A549 (cell line): ENCODE data around the gene CPT1B. TPM values are rescaled to one million over a fixed set of nuclear protein-coding genes. Genes with fewer than 3 reads are reported as not detected.

Experiments
- ATAC-seq, 2 experiments: fragments of 200-7000 bp in 1 of 2; fragments of >200 bp in 1 of 2; cut with Nextera tagmentation in 1 of 2; cut with Tn5 transposase in 1 of 2; 3 replicates each; pipeline versions ENCODE4 v1.8.0 to v1.9.1; 2018 to 2020; ENCODE audit warnings: mild to moderate bottlenecking in 1 of 2, moderate library complexity in 1 of 2
- CTCF ChIA-PET: fragments of 300-600 bp; sonication (Branson Sonifier 250); formaldehyde crosslinking; extraction: SDS; loops from one replicate; lab custom pipeline; 2021; ENCODE audit warnings: antibody characterized with exemption, inconsistent platforms; lab: Yijun Ruan, JAX
- POLR2A ChIA-PET: fragments of 350-600 bp; formaldehyde crosslinking; extraction: SDS; loops from one replicate; lab custom pipeline; 2021; ENCODE audit warnings: antibody characterized with exemption, inconsistent platforms; lab: Yijun Ruan, JAX
- DNase-seq, 2 experiments: peaks; one replicate each; pipeline versions ENCODE4 v3.0.0 to v3.0.0-alpha.2; 2011 to 2016; ENCODE audit warnings: low read depth in 1 of 2, low spot score in 1 of 2
- FAIRE-seq: peaks from 2 replicates; lab custom pipeline; 2011; peaks lifted over from hg19 to GRCh38; lab: Jason Lieb, UNC
- H3K27ac ChIP-seq, 2 experiments: fragments of >200 bp; sonication (Bioruptor Twin); formaldehyde crosslinking; 3 replicates each; pipeline ENCODE4 v1.5.1; 2016 to 2017
- H3K4me1 ChIP-seq: fragments of >200 bp; sonication (Bioruptor Twin); formaldehyde crosslinking; 3 replicates; pipeline ENCODE4 v1.6.1; 2016
- H3K4me2 ChIP-seq: fragments of >200 bp; sonication (Bioruptor Twin); formaldehyde crosslinking; 3 replicates; pipeline ENCODE4 v1.6.1; 2016
- H3K4me3 ChIP-seq: fragments of >200 bp; sonication (Bioruptor Twin); formaldehyde crosslinking; 3 replicates; pipeline ENCODE4 v1.5.1; 2016
- H3K9me3 ChIP-seq: fragments of >200 bp; sonication (Bioruptor Twin); formaldehyde crosslinking; 3 replicates; pipeline ENCODE4 v1.6.1; 2016
- BCL3 ChIP-seq: fragments of >200 bp; sonication (Bioruptor Twin); formaldehyde crosslinking; IDR thresholded peaks from 3 replicates; pipeline ENCODE4 v1.6.1; 2016
- CHD2 ChIP-seq: fragments of 150-350 bp; IDR thresholded peaks from 2 replicates; pipeline ENCODE4 v1.6.1; 2014; ENCODE audit warnings: low read length; ENCODE audit not compliant: partially characterized antibody
- EHF ChIP-seq: fragments of 250-450 bp; sonication (Bioruptor Pico); IDR thresholded peaks from 2 replicates; pipeline ENCODE4 v1.5.0; 2020; ENCODE audit warnings: mild to moderate bottlenecking
- FOSB ChIP-seq: fragments of 250-450 bp; sonication (Bioruptor Pico); IDR thresholded peaks from 2 replicates; pipeline ENCODE4 v1.5.0; 2020; ENCODE audit warnings: mild to moderate bottlenecking, moderate library complexity
- FOSL2 ChIP-seq, 2 experiments: fragments of 450-650 bp in 1 of 2; fragments of >200 bp in 1 of 2; sonication (Bioruptor Twin) in 1 of 2; formaldehyde crosslinking; IDR thresholded peaks; 2 replicates each; pipeline versions ENCODE4 v1.5.0 to v1.6.1; 2016 to 2020; ENCODE audit warnings: mild to moderate bottlenecking in 1 of 2, moderate library complexity in 1 of 2
- FOXS1 ChIP-seq: fragments of 250-450 bp; sonication (Bioruptor Pico); IDR thresholded peaks from 2 replicates; pipeline ENCODE4 v1.5.0; 2020; ENCODE audit warnings: mild to moderate bottlenecking, moderate library complexity
- GATA3 ChIP-seq: IDR thresholded peaks from 2 replicates; pipeline ENCODE4 v1.6.1; 2012; ENCODE audit warnings: borderline replicate concordance
- HDAC2 ChIP-seq: fragments of 200-600 bp; sonication (generic); IDR thresholded peaks from 2 replicates; pipeline ENCODE4 v1.6.1; 2016
- HOXB13 ChIP-seq: fragments of 250-450 bp; sonication (Bioruptor Pico); IDR thresholded peaks from 2 replicates; pipeline ENCODE4 v1.5.0; 2020; ENCODE audit warnings: low read depth, mild to moderate bottlenecking, moderate library complexity
- JUN ChIP-seq, 2 experiments: fragments of >200 bp; sonication (Bioruptor Twin); formaldehyde crosslinking; IDR thresholded peaks; 2 replicates in 1 of 2; 3 replicates in 1 of 2; pipeline ENCODE4 v1.6.1; 2016 to 2017
- MAZ ChIP-seq: fragments of 150-350 bp; IDR thresholded peaks from 2 replicates; pipeline ENCODE4 v1.6.1; 2014; ENCODE audit warnings: antibody characterized with exemption, low read depth, low read length, borderline replicate concordance
- NFE2L2 ChIP-seq: fragments of 150-350 bp; conservative IDR thresholded peaks from 2 replicates; pipeline ENCODE4 v1.6.1; 2014; ENCODE audit warnings: low read length
- POLR2A ChIP-seq: IDR thresholded peaks from 2 replicates; pipeline ENCODE4 v1.6.1; 2012; ENCODE audit warnings: mild to moderate bottlenecking, low read length
- RAD21 ChIP-seq, 2 experiments: fragments of >200 bp in 1 of 2; sonication (Bioruptor Twin) in 1 of 2; formaldehyde crosslinking in 1 of 2; IDR thresholded peaks in 1 of 2; conservative IDR thresholded peaks in 1 of 2; 2 replicates in 1 of 2; 3 replicates in 1 of 2; pipeline ENCODE4 v1.6.1; 2012 to 2018; ENCODE audit warnings: inconsistent platforms in 1 of 2
- RNF2 ChIP-seq: fragments of 200-600 bp; sonication (generic); IDR thresholded peaks from 2 replicates; pipeline ENCODE4 v1.6.1; 2016; ENCODE audit warnings: low read depth, mild to moderate bottlenecking, antibody characterized with exemption, moderate library complexity, borderline replicate concordance
- ZFP36 ChIP-seq: fragments of 450-650 bp; IDR thresholded peaks from 2 replicates; pipeline ENCODE4 v1.6.1; 2014; ENCODE audit warnings: borderline replicate concordance; ENCODE audit not compliant: partially characterized antibody
- WGBS: methylation state at CpG from one replicate; pipeline ENCODE4 v1.1.6; 2017; ENCODE audit errors: missing lambda C conversion rate; 5-methylcytosine and 5-hydroxymethylcytosine counted together
- polyA plus RNA-seq, 4 experiments: library from polyadenylated mRNA; depleted of rRNA in 3 of 4; stranded (reverse); fragments of >200 nt; fragmentation: RNase III in 1 of 4; extraction: RNeasy Plus Mini Kit Qiagen cat#74134 plus additional on column Dnase treatment in 1 of 4; gene quantifications; 2 replicates in 3 of 4; 3 replicates in 1 of 4; pipeline ENCODE4 v1.2.3, GENCODE V29; 2011 to 2017
- TF ChIP-seq, protein P1 (sequence below): fragments of >200 bp; sonication (Bioruptor Twin); formaldehyde crosslinking; IDR thresholded peaks from 2 replicates; pipeline ENCODE4 v1.6.1; 2016
- TF ChIP-seq, protein P2 (sequence below): fragments of 450-650 bp; IDR thresholded peaks from 2 replicates; pipeline ENCODE4 v1.6.1; 2014; ENCODE audit warnings: antibody characterized with exemption

Gene CPT1B
- polyA plus RNA-seq, 2 of the 4 experiments (the other 2 are of a cell fraction): 12.1 to 26.5 TPM

DNA sequence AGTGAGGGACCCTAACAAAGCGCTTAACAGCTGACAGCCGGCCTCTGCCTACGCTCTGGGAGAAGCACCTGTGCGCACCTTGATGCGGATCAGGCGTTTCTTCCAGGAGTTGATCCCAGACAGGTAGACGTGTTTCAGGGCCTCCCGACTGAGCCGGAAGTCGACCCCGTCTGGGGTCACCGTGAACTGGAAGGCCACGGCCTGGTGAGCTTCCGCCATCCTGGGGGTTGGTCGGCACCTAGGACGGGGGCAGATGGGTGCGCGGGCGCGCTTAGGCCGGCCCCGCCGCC lies 585 bp downstream of the CPT1B start:
- no peak for ATAC-seq
- TF ChIP-seq MAZ (no peak), FOXS1 (CRISPR knock-in tag) (no peak), CHD2 (no peak), POLR2A (no peak), FOSB (no peak), ZFP36 (no peak)
- TF ChIP-seq, protein P1, sequence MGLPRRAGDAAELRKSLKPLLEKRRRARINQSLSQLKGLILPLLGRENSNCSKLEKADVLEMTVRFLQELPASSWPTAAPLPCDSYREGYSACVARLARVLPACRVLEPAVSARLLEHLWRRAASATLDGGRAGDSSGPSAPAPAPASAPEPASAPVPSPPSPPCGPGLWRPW: no peak
- TF ChIP-seq, all 56 proteins: peak for 0
- H3K27ac ChIP-seq: no peak overlapping the region
- H3K4me3 ChIP-seq: no peak overlapping the region
- peaks cover 7% of the 10 kb centered on the region; the same call in 1 of the 3 replicates for H3K4me1 ChIP-seq
- CTCF ChIA-PET: interaction anchor here (0.7 to 6.7 kb wide), 3 partner anchors 13 to 179 kb away, joined by 3 to 53 read pairs (median 4); partner anchors contain the start of gene SYCE3
- FAIRE-seq (no peak), DNase-seq (no peak)
- no peaks in the 10 kb centered on the region for H3K9me3 ChIP-seq
- WGBS: 95% methylated on average over 19 of the region's 23 CpGs
- POLR2A ChIA-PET: no interaction called here
- no peak overlapping the region for H3K4me2 ChIP-seq

DNA sequence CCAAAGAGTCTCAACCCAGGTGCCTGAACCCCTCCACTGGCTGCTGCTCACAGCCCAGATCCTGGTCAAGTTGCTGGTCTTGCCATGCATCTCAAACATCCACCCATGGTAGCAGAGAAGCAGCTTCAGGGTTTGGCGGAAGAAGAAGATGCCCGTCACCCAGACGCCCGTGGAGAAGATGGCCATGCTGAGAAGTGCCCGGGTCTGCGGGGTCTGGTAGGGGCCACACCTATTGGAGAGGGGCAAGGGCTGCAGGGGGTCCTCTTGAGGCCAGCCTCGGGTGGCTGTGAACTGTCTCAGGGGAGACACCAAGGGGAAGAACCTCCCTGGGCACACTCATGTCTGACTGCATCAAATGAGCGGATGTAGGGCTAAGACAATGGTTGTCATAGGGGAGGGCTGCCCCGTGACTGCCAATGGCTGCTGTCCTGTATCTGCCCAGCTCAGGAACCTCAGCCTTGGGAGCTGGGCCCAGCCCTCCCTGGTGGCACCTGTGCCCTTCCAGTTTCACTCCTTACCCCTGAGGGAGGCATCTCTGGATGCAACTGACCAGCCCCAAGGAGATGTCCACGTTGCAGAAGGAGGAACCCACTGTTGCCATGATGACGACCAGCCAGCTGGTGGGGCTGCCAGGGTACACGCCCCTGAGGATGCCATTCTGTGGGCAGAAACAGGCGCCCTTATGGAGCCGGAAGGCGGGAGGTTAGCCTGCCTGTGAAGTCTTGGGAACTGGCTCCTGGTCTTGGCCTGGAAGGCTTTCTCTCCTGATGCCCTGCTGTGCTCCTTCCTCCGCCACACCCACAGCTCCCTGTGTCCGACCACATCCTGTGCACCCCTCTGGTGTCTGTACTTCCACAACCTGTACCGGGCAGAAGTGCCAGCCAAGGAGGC lies 1.2 kb downstream of the CPT1B start:
- ChIA-PET POLR2A (no interaction called here), CTCF (interaction anchor here (0.7 to 6.7 kb wide), 4 partner anchors 12 to 178 kb away, joined by 3 to 53 read pairs (median 4); partner anchors contain the start of gene SYCE3)
- ATAC-seq (0 out of 6 replicates have a peak, but pooled peaks of 1 of the 2 experiments have one; percentile 8), FAIRE-seq (no peak), DNase-seq (no peak)
- Histone ChIP-seq H3K4me1 (peaks cover 7% of the 10 kb centered on the region; the same call in 1 of the 3 replicates), H3K9me3 (no peaks in the 10 kb centered on the region), H3K4me3 (no peak overlapping the region), H3K27ac (no peak overlapping the region), H3K4me2 (no peak overlapping the region)
- TF ChIP-seq FOSL2 (IDR thresholded peaks at IDR 0.05) (no peak), FOSL2 (CRISPR knock-in tag; IDR thresholded peaks at IDR 0.05) (no peak), MAZ (no peak), GATA3 (no peak), FOSB (no peak), CHD2 (no peak), NFE2L2 (no peak), JUN (IDR thresholded peaks at IDR 0.05) (no peak), BCL3 (no peak), HOXB13 (CRISPR knock-in tag) (no peak), RNF2 (no peak), HDAC2 (no peak)
- TF ChIP-seq, protein P2, sequence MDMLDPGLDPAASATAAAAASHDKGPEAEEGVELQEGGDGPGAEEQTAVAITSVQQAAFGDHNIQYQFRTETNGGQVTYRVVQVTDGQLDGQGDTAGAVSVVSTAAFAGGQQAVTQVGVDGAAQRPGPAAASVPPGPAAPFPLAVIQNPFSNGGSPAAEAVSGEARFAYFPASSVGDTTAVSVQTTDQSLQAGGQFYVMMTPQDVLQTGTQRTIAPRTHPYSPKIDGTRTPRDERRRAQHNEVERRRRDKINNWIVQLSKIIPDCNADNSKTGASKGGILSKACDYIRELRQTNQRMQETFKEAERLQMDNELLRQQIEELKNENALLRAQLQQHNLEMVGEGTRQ: no peak
- WGBS: 88% methylated on average over 13 of the region's 18 CpGs

DNA sequence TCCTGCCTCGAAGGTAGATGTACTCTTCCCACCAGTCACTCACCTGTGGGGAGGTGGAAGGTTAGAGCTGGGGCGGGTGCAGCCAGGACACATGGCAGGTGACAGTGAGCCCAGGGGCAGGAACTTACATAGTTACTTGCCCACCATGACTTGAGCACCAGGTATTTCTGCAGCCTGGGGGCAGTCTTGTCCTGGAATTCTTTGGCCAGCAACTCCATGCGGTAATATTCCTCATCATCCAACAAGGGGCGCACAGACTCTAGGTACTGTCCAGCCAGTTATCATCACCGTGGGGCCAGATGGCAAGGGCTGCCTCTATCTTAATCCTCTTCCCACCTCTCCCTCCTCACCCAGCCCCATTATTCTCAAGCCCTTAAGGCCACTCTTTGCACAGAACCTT lies 2.2 kb downstream of the CPT1B start:
- no peak overlapping the region for H3K4me2 ChIP-seq
- DNase-seq (peak; percentile 20 to 69), FAIRE-seq (no peak), ATAC-seq (peak; percentile 63 to 81; a peak in 5 of 6 replicates)
- no peak for TF ChIP-seq EHF (CRISPR knock-in tag)
- TF ChIP-seq RAD21 (conservative IDR thresholded peaks at IDR 0.05 in 1 of 2, IDR thresholded peaks at IDR 0.05 in 1 of 2): peak; percentile 28 to 69; a peak in 3 of 5 replicates
- no peaks in the 10 kb centered on the region for H3K9me3 ChIP-seq
- WGBS: 74% methylated on average over 3 of the region's 5 CpGs
- H3K4me1 ChIP-seq: peaks cover under 1% of the 10 kb centered on the region; the same call in 1 of the 3 replicates
- no peak overlapping the region for H3K4me3 ChIP-seq
- ChIA-PET CTCF (interaction anchor here (1.2 to 6.7 kb wide), 4 partner anchors 12 to 50 kb away, joined by 3 to 53 read pairs (median 4); partner anchors contain the start of genes SCO2 and SYCE3), POLR2A (no interaction called here)
- no peak overlapping the region for H3K27ac ChIP-seq
